Neutrophil (primary cell): Measurements from ENCODE around the gene TMEM63B.

Experiments used
- H3K27ac ChIP-seq: fragments of 200-600 bp; sonication (generic); 2 replicates; pipeline ENCODE4 v1.5.1; 2016; ENCODE audit warnings: mild to moderate bottlenecking, moderate library complexity
- H3K27me3 ChIP-seq: fragments of 200-600 bp; sonication (generic); 2 replicates; pipeline ENCODE4 v1.6.0; 2016; ENCODE audit warnings: mild to moderate bottlenecking
- H3K36me3 ChIP-seq: fragments of 200-600 bp; sonication (generic); 2 replicates; pipeline ENCODE4 v1.5.1; 2017
- H3K4me1 ChIP-seq, 2 experiments: fragments of 200-600 bp in 1 of 2; sonication (generic) in 1 of 2; 1 replicate in 1 of 2; 2 replicates in 1 of 2; pipeline versions ENCODE4 v1.5.1 to v1.6.1; 2013 to 2016; ENCODE audit warnings: low read depth in 1 of 2, low read length in 1 of 2, mild to moderate bottlenecking in 1 of 2, moderate library complexity in 1 of 2; ENCODE audit not compliant: control insufficient read depth in 1 of 2, insufficient read depth in 1 of 2
- H3K4me3 ChIP-seq, 2 experiments: fragments of 200-600 bp in 1 of 2; sonication (generic) in 1 of 2; 1 replicate in 1 of 2; 2 replicates in 1 of 2; pipeline ENCODE4 v1.5.1; 2013 to 2016; ENCODE audit warnings: low read depth in 1 of 2, low read length in 1 of 2, mild to moderate bottlenecking in 1 of 2, moderate library complexity in 1 of 2
- H3K9me3 ChIP-seq: fragments of 200-600 bp; sonication (generic); 2 replicates; pipeline ENCODE4 v1.5.1; 2016
- TF ChIP-seq, protein P1 (sequence below): fragments of 200-600 bp; sonication (generic); IDR thresholded peaks from 2 replicates; pipeline ENCODE4 v1.5.1; 2016; ENCODE audit warnings: antibody characterized with exemption

The TMEM63B gene

DNA sequence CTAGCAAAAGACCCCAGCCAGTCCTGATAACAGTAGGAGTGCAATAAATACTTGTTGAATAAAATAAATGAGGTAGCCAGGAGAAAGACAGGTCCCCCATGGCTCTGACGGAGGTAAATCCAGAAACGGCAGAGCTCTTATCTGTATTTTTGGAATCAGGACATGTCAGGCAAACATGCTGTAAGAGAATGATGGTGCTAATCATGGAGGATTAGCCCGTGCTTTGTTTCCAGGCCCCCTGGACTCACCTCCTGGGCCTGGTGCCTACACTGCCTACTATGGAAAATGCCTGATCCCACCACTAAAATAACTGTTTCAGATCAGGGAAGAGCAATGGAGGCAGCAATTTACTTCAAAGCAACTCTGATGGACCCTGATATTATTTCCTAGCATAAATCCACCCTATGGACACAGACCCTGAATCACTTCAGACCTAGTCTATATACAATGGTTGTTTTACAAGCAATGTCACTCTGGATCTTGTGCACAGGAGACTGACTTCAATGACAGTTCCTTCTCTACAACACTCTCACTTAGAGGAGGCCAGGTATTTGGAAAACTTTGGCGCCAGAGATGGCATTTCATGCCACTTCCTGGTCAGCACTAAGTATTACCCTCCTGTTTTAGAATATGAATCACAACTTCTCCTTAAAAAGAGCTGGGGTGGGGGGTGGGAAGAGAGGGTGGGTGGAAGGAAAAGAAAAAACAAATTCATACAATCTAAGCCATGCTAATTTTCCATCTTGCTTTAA is 6.5 kb upstream of the TMEM63B start:
- H3K36me3 ChIP-seq, result peaks cover 1% of the 10 kb centered on the region
- H3K27me3 ChIP-seq, result no peaks in the 10 kb centered on the region
- H3K4me3 ChIP-seq, result no peak overlapping the region
- no peaks in the 10 kb centered on the region for H3K9me3 ChIP-seq
- no peak overlapping the region for H3K27ac ChIP-seq
- H3K4me1 ChIP-seq, result peaks cover 11 to 13% of the 10 kb centered on the region in 2 experiments
- TF ChIP-seq, protein P1, sequence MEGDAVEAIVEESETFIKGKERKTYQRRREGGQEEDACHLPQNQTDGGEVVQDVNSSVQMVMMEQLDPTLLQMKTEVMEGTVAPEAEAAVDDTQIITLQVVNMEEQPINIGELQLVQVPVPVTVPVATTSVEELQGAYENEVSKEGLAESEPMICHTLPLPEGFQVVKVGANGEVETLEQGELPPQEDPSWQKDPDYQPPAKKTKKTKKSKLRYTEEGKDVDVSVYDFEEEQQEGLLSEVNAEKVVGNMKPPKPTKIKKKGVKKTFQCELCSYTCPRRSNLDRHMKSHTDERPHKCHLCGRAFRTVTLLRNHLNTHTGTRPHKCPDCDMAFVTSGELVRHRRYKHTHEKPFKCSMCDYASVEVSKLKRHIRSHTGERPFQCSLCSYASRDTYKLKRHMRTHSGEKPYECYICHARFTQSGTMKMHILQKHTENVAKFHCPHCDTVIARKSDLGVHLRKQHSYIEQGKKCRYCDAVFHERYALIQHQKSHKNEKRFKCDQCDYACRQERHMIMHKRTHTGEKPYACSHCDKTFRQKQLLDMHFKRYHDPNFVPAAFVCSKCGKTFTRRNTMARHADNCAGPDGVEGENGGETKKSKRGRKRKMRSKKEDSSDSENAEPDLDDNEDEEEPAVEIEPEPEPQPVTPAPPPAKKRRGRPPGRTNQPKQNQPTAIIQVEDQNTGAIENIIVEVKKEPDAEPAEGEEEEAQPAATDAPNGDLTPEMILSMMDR, result no peak

DNA sequence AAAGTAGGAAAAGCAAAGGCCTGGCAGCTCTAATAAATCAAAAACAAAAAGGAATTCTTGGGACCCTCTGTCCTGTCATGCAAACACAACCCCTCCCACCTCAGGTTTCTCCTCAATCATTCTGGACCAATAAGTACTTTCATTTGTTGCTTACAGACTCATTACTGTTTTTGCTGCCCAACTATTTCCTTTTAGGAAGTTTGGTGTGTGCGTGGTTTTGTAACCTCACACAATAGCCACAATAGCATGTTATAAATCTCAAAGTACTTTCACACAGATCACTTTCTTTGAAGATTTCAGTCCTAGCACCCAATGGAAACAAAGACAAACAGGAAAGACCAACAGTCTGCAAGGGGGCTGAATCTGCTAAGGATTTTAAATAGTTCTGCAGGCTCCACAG is 4.6 kb upstream of the TMEM63B start:
- Histone ChIP-seq H3K4me1 (peaks cover 21 to 23% of the 10 kb centered on the region in 2 experiments), H3K27ac (no peak overlapping the region)

DNA sequence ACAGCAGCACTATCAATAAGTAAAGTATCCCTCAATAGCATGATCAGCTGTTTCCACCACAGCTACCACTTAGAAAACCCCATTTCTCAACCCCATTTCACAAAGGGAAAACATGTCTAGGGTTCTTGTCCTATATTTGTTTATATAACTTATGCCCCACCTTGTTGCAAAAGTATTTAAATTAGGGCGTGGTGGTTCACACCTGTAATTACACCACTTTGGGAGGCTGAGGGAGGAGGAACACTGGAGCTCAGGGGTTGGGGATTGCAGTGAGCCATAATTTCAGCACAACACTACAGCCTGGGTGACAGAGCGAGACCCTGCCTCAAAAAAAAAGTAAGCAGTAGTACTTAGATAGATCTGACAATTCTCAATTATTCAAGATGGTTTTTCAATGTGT is 3.8 kb upstream of the TMEM63B start:
- TF ChIP-seq, protein P1, result no peak
- H3K36me3 ChIP-seq, result no peaks in the 10 kb centered on the region
- peaks cover 9% of the 10 kb centered on the region for H3K27me3 ChIP-seq
- H3K9me3 ChIP-seq, result no peaks in the 10 kb centered on the region
- H3K27ac ChIP-seq, result no peak overlapping the region
- no peak overlapping the region for H3K4me3 ChIP-seq
- H3K4me1 ChIP-seq, result peaks cover 28 to 29% of the 10 kb centered on the region in 2 experiments

More for the DNA sequence above, 4.6 kb upstream of the TMEM63B start:
- Histone ChIP-seq H3K9me3 (no peaks in the 10 kb centered on the region), H3K27me3 (peaks cover 2% of the 10 kb centered on the region), H3K36me3 (no peaks in the 10 kb centered on the region), H3K4me3 (no peak overlapping the region)
- TF ChIP-seq, protein P1, result no peak

DNA sequence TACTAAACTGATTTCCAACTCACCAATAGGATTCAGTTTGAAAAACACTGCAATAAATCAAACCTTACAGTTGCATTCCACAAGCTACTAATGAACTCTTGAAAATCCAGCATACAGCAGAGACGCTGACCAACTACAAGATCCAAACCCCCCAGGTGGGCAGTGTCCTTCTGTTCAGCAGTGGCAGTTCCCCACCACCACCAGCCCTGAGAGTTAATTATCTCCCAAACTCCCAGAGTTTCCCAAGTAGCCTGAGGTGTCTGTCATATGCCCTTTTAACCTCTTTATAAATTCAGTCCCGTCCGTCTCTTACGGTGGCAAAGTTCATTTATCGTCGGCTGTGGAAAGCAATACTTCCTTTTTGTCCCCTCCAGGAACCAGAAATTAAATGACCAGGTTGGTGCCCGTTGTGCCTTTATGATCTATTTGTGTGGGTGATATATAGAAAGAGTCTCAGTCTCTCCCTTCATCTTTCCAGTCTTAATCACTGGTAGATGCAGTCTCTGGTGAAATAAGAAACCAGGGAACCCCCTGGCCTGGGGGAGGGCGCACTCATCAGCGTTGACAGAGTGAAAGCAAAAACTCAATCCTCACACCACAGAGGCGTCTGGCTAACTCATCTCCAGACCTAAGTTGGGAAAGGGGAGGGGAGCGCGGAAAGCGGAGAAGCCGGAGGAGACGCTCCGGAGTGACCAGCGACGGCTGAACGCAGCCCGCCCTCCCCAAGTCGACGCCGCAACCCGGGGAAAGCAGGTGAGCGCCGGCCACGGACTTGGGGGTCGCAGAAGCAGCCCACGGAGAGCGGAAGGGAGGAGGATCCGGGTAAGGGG is 819 bp upstream of the TMEM63B start:
- H3K9me3 ChIP-seq, result no peaks in the 10 kb centered on the region
- TF ChIP-seq, protein P1, result no peak
- peaks cover 12% of the 10 kb centered on the region for H3K27me3 ChIP-seq
- no peaks in the 10 kb centered on the region for H3K36me3 ChIP-seq
- peaks cover 28 to 29% of the 10 kb centered on the region in 2 experiments for H3K4me1 ChIP-seq
- H3K27ac ChIP-seq, result peak overlapping the region; percentile 50
- H3K4me3 ChIP-seq, result peak overlapping the region; percentile 79 to 90

DNA sequence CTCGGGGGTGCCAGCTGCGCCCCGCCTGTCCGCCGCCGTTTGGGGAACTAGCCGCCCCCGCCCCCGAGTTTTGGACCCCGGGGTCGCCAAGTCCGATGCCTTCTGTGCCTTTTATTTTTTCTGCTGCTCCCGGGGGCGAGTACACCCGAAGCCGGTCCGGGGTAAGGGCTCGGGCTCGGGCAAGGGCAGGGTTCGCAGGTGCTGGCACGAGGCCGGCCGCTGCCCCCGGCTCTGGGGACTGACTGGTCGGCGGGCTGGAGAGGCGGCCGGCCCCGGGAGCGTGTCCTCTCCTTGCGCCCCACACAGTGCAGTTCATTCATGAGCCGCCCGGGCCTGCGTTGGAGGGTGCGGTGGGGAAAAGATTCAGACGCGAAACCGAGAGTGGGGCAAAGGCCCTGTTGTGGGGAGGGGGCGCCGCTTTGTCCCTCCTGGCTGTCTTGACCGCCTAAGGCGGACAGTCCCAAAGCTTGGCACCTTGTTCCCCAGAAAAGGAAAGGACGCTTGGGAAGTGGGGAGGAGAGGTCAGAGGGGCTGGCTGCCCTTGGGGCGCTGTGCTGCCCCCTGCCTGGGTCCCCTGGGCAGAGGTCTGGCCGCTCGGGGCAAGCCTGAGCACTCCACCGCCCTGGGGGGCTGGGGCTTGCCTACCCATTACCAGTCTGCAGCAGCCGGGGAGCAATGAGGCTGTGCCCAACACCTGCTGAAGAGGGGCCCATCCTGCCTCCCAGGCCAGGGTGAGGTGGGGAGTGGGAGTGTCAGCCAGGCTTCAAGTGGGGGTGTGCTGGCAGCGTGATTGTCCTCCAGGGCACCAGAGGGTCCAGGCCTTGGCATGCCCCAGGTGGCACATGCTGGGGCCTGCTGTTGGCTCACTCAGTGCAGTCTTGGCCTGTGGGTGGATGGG is 915 bp downstream of the TMEM63B start:
- TF ChIP-seq, protein P1, result no peak
- peaks cover 20 to 21% of the 10 kb centered on the region in 2 experiments for H3K4me1 ChIP-seq
- peak overlapping the region; percentile 50 for H3K27ac ChIP-seq
- peak overlapping the region; percentile 71 to 90 for H3K4me3 ChIP-seq
- H3K9me3 ChIP-seq, result no peaks in the 10 kb centered on the region
- no peaks in the 10 kb centered on the region for H3K36me3 ChIP-seq
- peaks cover 12% of the 10 kb centered on the region for H3K27me3 ChIP-seq
